WTC11 (cell line): ENCODE results near the gene CORO6. TPM values are rescaled to one million over a fixed set of nuclear protein-coding genes. Genes with fewer than 3 reads are reported as not detected.

Experiments
- ATAC-seq: fragments of 200-7000 bp; cut with Tn5 transposase; 2 replicates; pipeline ENCODE4 v1.10.0; 2021; ENCODE audit warnings: mild to moderate bottlenecking, moderate library complexity
- CTCF ChIA-PET: fragments of 300-600 bp; sonication (Branson Sonifier 250); formaldehyde crosslinking; loops from one replicate; lab custom pipeline; 2021; ENCODE audit warnings: antibody characterized with exemption; lab: Charles Lee
- POLR2A ChIA-PET: fragments of 350-600 bp; sonication (Branson Sonifier 250); formaldehyde crosslinking; loops from one replicate; lab custom pipeline; 2021; ENCODE audit warnings: antibody characterized with exemption; lab: Charles Lee
- DNase-seq: peaks from one replicate; pipeline ENCODE4 v3.0.0; 2021; ENCODE audit warnings: low spot score
- H3K27ac Mint-ChIP-seq: 2 replicates; pipeline ENCODE4 v1.8.0; 2021; ENCODE audit warnings: mixed read lengths
- H3K27me3 Mint-ChIP-seq: 2 replicates; pipeline ENCODE4 v1.8.0; 2021; ENCODE audit warnings: low read depth, mild to moderate bottlenecking, moderate library complexity, mixed read lengths
- H3K36me3 Mint-ChIP-seq: 2 replicates; pipeline ENCODE4 v1.8.0; 2021; ENCODE audit warnings: mixed read lengths
- H3K4me1 Mint-ChIP-seq: 2 replicates; pipeline ENCODE4 v1.8.0; 2022; ENCODE audit warnings: mixed read lengths
- H3K4me3 Mint-ChIP-seq: 2 replicates; pipeline ENCODE4 v1.8.0; 2021; ENCODE audit warnings: mild to moderate bottlenecking, moderate library complexity, mixed read lengths
- H3K9me3 Mint-ChIP-seq: 2 replicates; pipeline ENCODE4 v1.8.0; 2021; ENCODE audit warnings: mixed read lengths
- GABPB1 ChIP-seq: sonication (generic); formaldehyde crosslinking; IDR thresholded peaks from 2 replicates; pipeline ENCODE4 v1.8.1; 2023; ENCODE audit warnings: mild to moderate bottlenecking, missing genetic modification reagents
- HMGA2 ChIP-seq: fragments of 250-450 bp; sonication (Bioruptor Pico); IDR thresholded peaks from 2 replicates; pipeline ENCODE4 v1.4.0; 2021; ENCODE audit warnings: mild to moderate bottlenecking, moderate library complexity
- IRF2 ChIP-seq: sonication (generic); formaldehyde crosslinking; IDR thresholded peaks from 2 replicates; pipeline ENCODE4 v1.8.0; 2022; ENCODE audit warnings: low read depth, missing genetic modification reagents, borderline replicate concordance
- NFYB ChIP-seq: sonication (generic); formaldehyde crosslinking; conservative IDR thresholded peaks from 2 replicates; pipeline ENCODE4 v1.8.0; 2022; ENCODE audit warnings: low read depth, missing genetic modification reagents
- NR1H2 ChIP-seq: sonication (generic); formaldehyde crosslinking; IDR thresholded peaks from 2 replicates; pipeline ENCODE4 v1.9.0; 2021; ENCODE audit warnings: mild to moderate bottlenecking, moderate library complexity, missing genetic modification reagents
- NR2C2 ChIP-seq: sonication (generic); formaldehyde crosslinking; IDR thresholded peaks from 2 replicates; pipeline ENCODE4 v1.8.0; 2022; ENCODE audit warnings: mild to moderate bottlenecking, missing genetic modification reagents
- RELA ChIP-seq: sonication (generic); formaldehyde crosslinking; IDR thresholded peaks from 2 replicates; pipeline ENCODE4 v1.8.1; 2022; ENCODE audit warnings: missing genetic modification reagents, mild to moderate bottlenecking, borderline replicate concordance
- TP53 ChIP-seq: sonication (generic); formaldehyde crosslinking; IDR thresholded peaks from 2 replicates; pipeline ENCODE4 v1.8.1; 2023; ENCODE audit warnings: mild to moderate bottlenecking, missing genetic modification reagents
- ZBTB21 ChIP-seq: sonication (generic); formaldehyde crosslinking; IDR thresholded peaks from 2 replicates; pipeline ENCODE4 v1.8.1; 2023; ENCODE audit warnings: mild to moderate bottlenecking, missing genetic modification reagents, borderline replicate concordance
- ZNF138 ChIP-seq: sonication (generic); formaldehyde crosslinking; conservative IDR thresholded peaks from 2 replicates; pipeline ENCODE4 v1.8.1; 2022; ENCODE audit warnings: mild to moderate bottlenecking, moderate library complexity, missing genetic modification reagents
- ZNF671 ChIP-seq: fragments of 250-450 bp; sonication (Bioruptor Pico); IDR thresholded peaks from 2 replicates; pipeline ENCODE4 v1.8.0; 2021; ENCODE audit warnings: mild to moderate bottlenecking
- total RNA-seq: library from RNA; stranded (reverse); gene quantifications from 3 replicates; pipeline ENCODE4 v1.2.3, GENCODE V29; 2021
- TF ChIP-seq, protein P1 (sequence below): sonication (generic); formaldehyde crosslinking; IDR thresholded peaks from 2 replicates; pipeline ENCODE4 v1.8.1; 2023; ENCODE audit warnings: mild to moderate bottlenecking, missing genetic modification reagents, moderate library complexity
- TF ChIP-seq, protein P2 (sequence below): sonication (generic); formaldehyde crosslinking; IDR thresholded peaks from 2 replicates; pipeline ENCODE4 v1.8.0; 2022; ENCODE audit warnings: mild to moderate bottlenecking, missing genetic modification reagents
- TF ChIP-seq, protein P3 (sequence below): sonication (generic); formaldehyde crosslinking; IDR thresholded peaks from 2 replicates; pipeline ENCODE4 v1.8.1; 2022; ENCODE audit warnings: mild to moderate bottlenecking, missing genetic modification reagents, moderate library complexity, borderline replicate concordance
- TF ChIP-seq, protein P4 (sequence below): sonication (generic); formaldehyde crosslinking; IDR thresholded peaks from 2 replicates; pipeline ENCODE4 v1.8.1; 2022; ENCODE audit warnings: mild to moderate bottlenecking, moderate library complexity, missing genetic modification reagents
- TF ChIP-seq, protein P5 (sequence below): sonication (generic); formaldehyde crosslinking; IDR thresholded peaks from 2 replicates; pipeline ENCODE4 v1.8.1; 2023; ENCODE audit warnings: mild to moderate bottlenecking, missing genetic modification reagents

CORO6 gene
- total RNA-seq, 1 experiment from 2014 or later, result 8.9 TPM

DNA sequence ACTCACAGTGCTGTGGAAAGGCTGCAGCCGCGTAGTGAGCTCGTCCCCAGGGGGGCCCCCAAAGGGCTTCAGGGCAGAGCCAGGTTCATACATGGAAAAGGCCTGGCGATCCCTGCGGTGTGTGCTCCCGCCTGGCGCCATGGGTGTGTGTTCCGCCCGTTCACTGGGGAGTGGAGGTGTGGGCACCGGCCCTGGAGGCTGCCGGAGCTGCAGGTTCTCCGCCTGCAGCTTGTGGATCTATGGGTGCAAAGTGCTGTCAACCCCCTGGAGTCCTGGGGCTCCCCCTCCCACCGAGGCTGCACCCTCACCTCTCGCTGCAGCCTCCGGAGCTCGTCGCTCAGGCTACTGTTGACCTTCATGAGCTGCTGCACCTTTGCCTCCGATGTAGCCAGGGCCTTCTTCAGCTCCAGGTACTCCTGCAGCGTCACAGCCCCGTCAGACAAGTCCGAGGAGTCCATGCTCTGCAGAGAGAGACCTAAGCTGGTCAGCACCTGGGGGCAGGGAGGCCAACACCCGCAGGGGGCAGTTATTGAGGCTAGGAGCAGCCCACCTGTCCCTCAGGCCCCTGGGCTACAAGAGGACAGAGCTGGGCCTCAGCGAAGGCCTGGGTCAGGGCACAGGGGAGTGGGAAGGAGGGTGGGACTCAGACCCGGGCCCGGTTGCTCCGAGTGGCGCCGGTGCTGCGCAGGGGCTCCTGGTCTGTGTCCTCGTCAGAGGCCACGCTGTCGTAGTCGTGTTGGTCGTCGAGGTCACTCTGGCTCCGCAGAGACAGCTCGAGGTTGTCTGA lies 46.3 kb downstream of the CORO6 start (continued):
- TF ChIP-seq, protein P1, sequence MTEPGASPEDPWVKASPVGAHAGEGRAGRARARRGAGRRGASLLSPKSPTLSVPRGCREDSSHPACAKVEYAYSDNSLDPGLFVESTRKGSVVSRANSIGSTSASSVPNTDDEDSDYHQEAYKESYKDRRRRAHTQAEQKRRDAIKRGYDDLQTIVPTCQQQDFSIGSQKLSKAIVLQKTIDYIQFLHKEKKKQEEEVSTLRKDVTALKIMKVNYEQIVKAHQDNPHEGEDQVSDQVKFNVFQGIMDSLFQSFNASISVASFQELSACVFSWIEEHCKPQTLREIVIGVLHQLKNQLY (CRISPR knock-in tag), result no peak
- TF ChIP-seq RELA (CRISPR knock-in tag) (no peak), NR1H2 (CRISPR knock-in tag) (no peak), NR2C2 (no peak), ZBTB21 (CRISPR knock-in tag) (no peak), NFYB (no peak), TP53 (CRISPR knock-in tag) (no peak)

DNA sequence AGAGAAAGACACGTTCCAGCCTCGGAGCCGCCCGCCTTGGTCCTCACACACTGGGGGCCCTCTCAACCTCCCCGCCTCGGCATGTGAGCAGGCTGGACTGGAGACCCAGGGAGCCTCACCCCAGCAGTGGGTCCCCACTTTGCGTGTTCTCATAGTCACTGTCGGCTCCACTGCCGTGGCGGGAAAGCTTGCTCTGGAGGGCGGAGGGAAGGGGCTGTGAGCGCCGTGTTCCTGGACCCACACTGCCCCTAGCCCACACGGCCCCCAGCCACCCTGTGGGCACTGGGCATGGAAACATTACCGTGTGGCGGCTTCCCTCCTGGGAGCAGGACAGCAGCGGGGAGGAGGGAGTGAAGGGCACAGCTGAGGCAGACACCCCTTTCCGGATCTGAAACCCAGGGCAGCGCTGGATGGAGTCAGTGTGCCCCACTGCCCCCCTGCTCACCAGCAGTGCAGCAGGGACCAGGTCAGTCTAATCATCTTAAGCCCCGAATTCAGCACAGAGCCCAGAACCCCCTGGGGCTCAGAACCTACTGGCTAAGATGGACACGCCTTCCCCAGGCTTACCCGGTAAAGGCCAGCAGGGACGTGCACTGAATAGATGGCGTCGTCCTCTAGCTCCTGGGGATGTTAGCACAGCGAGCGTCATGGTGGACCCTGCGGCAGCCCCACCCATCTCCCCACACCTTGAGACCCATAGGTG lies 47.0 kb downstream of the CORO6 start:
- H3K4me3 Mint-ChIP-seq, result no peak overlapping the region
- ATAC-seq, result no peak
- CTCF ChIA-PET, result interaction anchor here (0.9 to 7.5 kb wide), 6 partner anchors 10 to 206 kb away, joined by 3 to 65 read pairs (median 6); partner anchors contain the start of gene ANKRD13B
- POLR2A ChIA-PET, result interaction anchor here (0.5 to 1.2 kb wide), 2 partner anchors 15 to 303 kb away, joined by 3 to 5 read pairs; no protein-coding TSS in a partner anchor
- peaks cover 8% of the 10 kb centered on the region for H3K4me1 Mint-ChIP-seq
- H3K27me3 Mint-ChIP-seq, result peaks cover 6% of the 10 kb centered on the region; the same call in 1 of the 2 replicates
- H3K36me3 Mint-ChIP-seq, result peaks cover 25% of the 10 kb centered on the region
- no peaks in the 10 kb centered on the region for H3K9me3 Mint-ChIP-seq
- TF ChIP-seq HMGA2 (no peak), ZNF138 (CRISPR knock-in tag) (no peak), IRF2 (CRISPR knock-in tag) (no peak), ZNF671 (CRISPR knock-in tag) (no peak), NFYB (no peak)
- TF ChIP-seq, protein P2, sequence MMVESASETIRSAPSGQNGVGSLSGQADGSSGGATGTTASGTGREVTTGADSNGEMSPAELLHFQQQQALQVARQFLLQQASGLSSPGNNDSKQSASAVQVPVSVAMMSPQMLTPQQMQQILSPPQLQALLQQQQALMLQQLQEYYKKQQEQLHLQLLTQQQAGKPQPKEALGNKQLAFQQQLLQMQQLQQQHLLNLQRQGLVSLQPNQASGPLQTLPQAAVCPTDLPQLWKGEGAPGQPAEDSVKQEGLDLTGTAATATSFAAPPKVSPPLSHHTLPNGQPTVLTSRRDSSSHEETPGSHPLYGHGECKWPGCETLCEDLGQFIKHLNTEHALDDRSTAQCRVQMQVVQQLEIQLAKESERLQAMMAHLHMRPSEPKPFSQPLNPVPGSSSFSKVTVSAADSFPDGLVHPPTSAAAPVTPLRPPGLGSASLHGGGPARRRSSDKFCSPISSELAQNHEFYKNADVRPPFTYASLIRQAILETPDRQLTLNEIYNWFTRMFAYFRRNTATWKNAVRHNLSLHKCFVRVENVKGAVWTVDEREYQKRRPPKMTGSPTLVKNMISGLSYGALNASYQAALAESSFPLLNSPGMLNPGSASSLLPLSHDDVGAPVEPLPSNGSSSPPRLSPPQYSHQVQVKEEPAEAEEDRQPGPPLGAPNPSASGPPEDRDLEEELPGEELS (CRISPR knock-in tag), result no peak
- no peak overlapping the region for H3K27ac Mint-ChIP-seq
- no peak for DNase-seq

DNA sequence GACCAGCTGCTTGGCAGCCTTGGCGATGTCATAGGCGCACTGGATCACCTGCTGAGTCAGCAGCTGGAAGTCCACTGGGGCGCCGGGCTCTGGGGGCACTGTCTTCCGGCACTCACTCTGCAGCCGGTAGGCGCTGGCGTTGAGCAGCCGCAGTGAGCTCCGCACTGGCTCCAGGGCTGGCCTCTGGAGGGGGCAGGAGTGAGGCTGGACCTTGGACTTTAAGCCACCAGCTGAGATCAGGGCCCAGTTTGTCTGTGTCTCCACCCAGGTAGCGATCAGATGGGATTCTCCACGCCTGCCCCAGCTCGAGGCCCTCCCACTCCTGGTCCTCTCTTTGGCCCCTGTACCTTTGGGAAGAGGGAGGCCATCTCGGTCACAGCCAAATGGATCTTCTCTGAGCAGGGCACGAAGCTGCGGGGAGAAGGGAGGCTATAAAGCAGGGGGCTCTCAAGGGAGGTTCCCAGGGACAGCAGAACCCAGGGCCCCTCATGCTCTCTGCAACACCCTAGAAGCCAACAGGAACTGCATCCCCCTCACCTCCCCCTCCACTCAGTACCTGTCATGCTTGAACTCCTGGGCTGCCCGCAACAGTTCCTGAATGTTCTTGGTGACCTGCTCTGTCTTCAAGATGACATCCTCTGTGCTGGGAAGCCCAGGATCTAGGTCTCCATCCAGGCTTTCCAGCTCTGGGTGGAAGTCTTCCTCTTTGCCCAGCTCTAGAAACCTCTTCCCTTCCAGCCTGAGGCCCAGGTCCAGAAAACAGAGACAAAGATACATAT lies 47.8 kb downstream of the CORO6 start:
- TF ChIP-seq, protein P3, sequence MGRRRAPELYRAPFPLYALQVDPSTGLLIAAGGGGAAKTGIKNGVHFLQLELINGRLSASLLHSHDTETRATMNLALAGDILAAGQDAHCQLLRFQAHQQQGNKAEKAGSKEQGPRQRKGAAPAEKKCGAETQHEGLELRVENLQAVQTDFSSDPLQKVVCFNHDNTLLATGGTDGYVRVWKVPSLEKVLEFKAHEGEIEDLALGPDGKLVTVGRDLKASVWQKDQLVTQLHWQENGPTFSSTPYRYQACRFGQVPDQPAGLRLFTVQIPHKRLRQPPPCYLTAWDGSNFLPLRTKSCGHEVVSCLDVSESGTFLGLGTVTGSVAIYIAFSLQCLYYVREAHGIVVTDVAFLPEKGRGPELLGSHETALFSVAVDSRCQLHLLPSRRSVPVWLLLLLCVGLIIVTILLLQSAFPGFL (CRISPR knock-in tag), result no peak
- TF ChIP-seq, protein P4, sequence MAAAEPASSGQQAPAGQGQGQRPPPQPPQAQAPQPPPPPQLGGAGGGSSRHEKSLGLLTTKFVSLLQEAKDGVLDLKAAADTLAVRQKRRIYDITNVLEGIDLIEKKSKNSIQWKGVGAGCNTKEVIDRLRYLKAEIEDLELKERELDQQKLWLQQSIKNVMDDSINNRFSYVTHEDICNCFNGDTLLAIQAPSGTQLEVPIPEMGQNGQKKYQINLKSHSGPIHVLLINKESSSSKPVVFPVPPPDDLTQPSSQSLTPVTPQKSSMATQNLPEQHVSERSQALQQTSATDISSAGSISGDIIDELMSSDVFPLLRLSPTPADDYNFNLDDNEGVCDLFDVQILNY (CRISPR knock-in tag), result no peak
- peak; percentile 63; the same call in 1 of the 2 replicates for TF ChIP-seq GABPB1
- TF ChIP-seq, protein P5, sequence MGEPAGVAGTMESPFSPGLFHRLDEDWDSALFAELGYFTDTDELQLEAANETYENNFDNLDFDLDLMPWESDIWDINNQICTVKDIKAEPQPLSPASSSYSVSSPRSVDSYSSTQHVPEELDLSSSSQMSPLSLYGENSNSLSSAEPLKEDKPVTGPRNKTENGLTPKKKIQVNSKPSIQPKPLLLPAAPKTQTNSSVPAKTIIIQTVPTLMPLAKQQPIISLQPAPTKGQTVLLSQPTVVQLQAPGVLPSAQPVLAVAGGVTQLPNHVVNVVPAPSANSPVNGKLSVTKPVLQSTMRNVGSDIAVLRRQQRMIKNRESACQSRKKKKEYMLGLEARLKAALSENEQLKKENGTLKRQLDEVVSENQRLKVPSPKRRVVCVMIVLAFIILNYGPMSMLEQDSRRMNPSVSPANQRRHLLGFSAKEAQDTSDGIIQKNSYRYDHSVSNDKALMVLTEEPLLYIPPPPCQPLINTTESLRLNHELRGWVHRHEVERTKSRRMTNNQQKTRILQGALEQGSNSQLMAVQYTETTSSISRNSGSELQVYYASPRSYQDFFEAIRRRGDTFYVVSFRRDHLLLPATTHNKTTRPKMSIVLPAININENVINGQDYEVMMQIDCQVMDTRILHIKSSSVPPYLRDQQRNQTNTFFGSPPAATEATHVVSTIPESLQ (CRISPR knock-in tag), result no peak
- Mint-ChIP-seq H3K36me3 (peaks cover 21% of the 10 kb centered on the region), H3K4me3 (no peak overlapping the region), H3K27me3 (peaks cover 8% of the 10 kb centered on the region; the same call in 1 of the 2 replicates), H3K27ac (no peak overlapping the region), H3K4me1 (peaks cover 5% of the 10 kb centered on the region), H3K9me3 (no peaks in the 10 kb centered on the region)
- no peak for ATAC-seq
- POLR2A ChIA-PET, result interaction anchor here (1.2 kb wide), 1 partner anchor 16 kb away, joined by 3 read pairs; no protein-coding TSS in a partner anchor
- DNase-seq, result no peak
- CTCF ChIA-PET, result interaction anchor here (0.5 to 11.4 kb wide), 8 partner anchors 9 to 205 kb away, joined by 3 to 112 read pairs (median 6); partner anchors contain the start of gene ANKRD13B
